H1 (cell line): Measurements from ENCODE around the gene KNOP1. TPM values are rescaled to one million over a fixed set of nuclear protein-coding genes. Genes with fewer than 3 reads are reported as not detected.

Experiments used
- CTCF ChIA-PET: fragments of 300-600 bp; sonication (Branson Sonifier 250); formaldehyde crosslinking; loops from one replicate; lab custom pipeline; 2021; ENCODE audit not compliant: partially characterized antibody; lab: Charles Lee
- POLR2A ChIA-PET: fragments of 300-600 bp; sonication (Branson Sonifier 250); formaldehyde crosslinking; loops from one replicate; lab custom pipeline; 2021; ENCODE audit warnings: inconsistent platforms; ENCODE audit not compliant: partially characterized antibody; lab: Charles Lee
- DNase-seq, 2 experiments: peaks; one replicate each; pipeline versions ENCODE4 v3.0.0 to v3.0.0-alpha.2; 2010 to 2022; ENCODE audit warnings: low spot score in 2 of 2, low read depth in 1 of 2, mixed read lengths in 1 of 2
- FAIRE-seq: peaks from 2 replicates; lab custom pipeline; 2011; peaks lifted over from hg19 to GRCh38; lab: Jason Lieb, UNC
- H2AFZ ChIP-seq: 2 replicates; pipeline ENCODE4 v1.8.1; 2012; ENCODE audit warnings: low read length, inconsistent platforms
- H2AK5ac ChIP-seq: 2 replicates; pipeline ENCODE4 v1.6.1; 2013; ENCODE audit warnings: low read depth, low read length
- H2BK120ac ChIP-seq: replicated peaks from 2 replicates; pipeline ENCODE3; 2013; ENCODE audit warnings: low read depth, low read length, inconsistent platforms
- H2BK12ac ChIP-seq: 2 replicates; pipeline ENCODE4 v1.6.1; 2013; ENCODE audit warnings: low read depth, low read length
- H2BK15ac ChIP-seq: 2 replicates; pipeline ENCODE4 v1.6.1; 2013; ENCODE audit warnings: low read length
- H2BK20ac ChIP-seq: 2 replicates; pipeline ENCODE4 v1.6.1; 2013; ENCODE audit warnings: low read length
- H2BK5ac ChIP-seq: 2 replicates; pipeline ENCODE4 v1.6.1; 2013; ENCODE audit warnings: low read depth, low read length
- H3K14ac ChIP-seq: 2 replicates; pipeline ENCODE4 v1.6.1; 2013; ENCODE audit warnings: inconsistent platforms; ENCODE audit not compliant: insufficient read length
- H3K18ac ChIP-seq: 2 replicates; pipeline ENCODE4 v1.6.1; 2013; ENCODE audit warnings: low read length; ENCODE audit errors: extremely low read depth
- H3K23ac ChIP-seq: 2 replicates; pipeline ENCODE4 v1.6.1; 2013; ENCODE audit warnings: inconsistent platforms; ENCODE audit not compliant: insufficient read length
- H3K23me2 ChIP-seq: 2 replicates; pipeline ENCODE4 v1.6.1; 2013; ENCODE audit warnings: low read depth, low read length
- H3K27ac ChIP-seq: 2 replicates; pipeline ENCODE4 v1.6.1; 2011; ENCODE audit warnings: low read depth, low read length, inconsistent platforms
- H3K27me3 ChIP-seq, 4 experiments: replicated peaks in 1 of 4; 1 replicate in 1 of 4; 2 replicates in 3 of 4; pipeline versions ENCODE4 v1.6.1 to v1.8.1; 2011 to 2013; ENCODE audit warnings: low read length in 3 of 4, mild to moderate bottlenecking in 3 of 4, inconsistent platforms in 2 of 4, mixed read lengths in 2 of 4, moderate library complexity in 1 of 4; ENCODE audit not compliant: control insufficient read depth in 3 of 4, insufficient read depth in 3 of 4; ENCODE audit errors: extremely low read depth in 1 of 4
- H3K36me3 ChIP-seq, 4 experiments: 2 replicates each; pipeline versions ENCODE4 v1.6.1 to v1.8.1; 2011 to 2013; ENCODE audit warnings: mild to moderate bottlenecking in 4 of 4, low read length in 3 of 4, moderate library complexity in 2 of 4, control low read depth in 1 of 4, inconsistent platforms in 1 of 4; ENCODE audit not compliant: insufficient read depth in 4 of 4, control insufficient read depth in 2 of 4
- H3K4ac ChIP-seq: replicated peaks from 2 replicates; pipeline ENCODE3; 2013; ENCODE audit warnings: low read length, low read depth, mixed read lengths, inconsistent platforms; ENCODE audit not compliant: insufficient read length
- H3K4me1 ChIP-seq, 4 experiments: replicated peaks in 1 of 4; 1 replicate in 1 of 4; 2 replicates in 3 of 4; pipeline versions ENCODE4 v1.6.1 to v1.8.1; 2011 to 2013; ENCODE audit warnings: low read length in 3 of 4, inconsistent platforms in 2 of 4, mixed read lengths in 1 of 4; ENCODE audit not compliant: insufficient read depth in 4 of 4, control insufficient read depth in 3 of 4
- H3K4me2 ChIP-seq, 2 experiments: 2 replicates each; pipeline versions ENCODE4 v1.6.1 to v1.8.1; 2011 to 2013; ENCODE audit warnings: low read depth in 2 of 2, low read length in 2 of 2, control low read depth in 1 of 2, inconsistent platforms in 1 of 2, mild to moderate bottlenecking in 1 of 2; ENCODE audit not compliant: insufficient read depth in 1 of 2
- H3K4me3 ChIP-seq, 4 experiments: fragments of 200-600, 300-600 bp in 1 of 4; sonication (generic), shearing (Covaris generic), sonication (Bioruptor Twin) in 1 of 4; 2 replicates each; pipeline versions ENCODE4 v1.5.1 to v1.8.1; 2011 to 2016; ENCODE audit warnings: low read length in 4 of 4, low read depth in 3 of 4, control low read depth in 2 of 4, inconsistent platforms in 2 of 4, mild to moderate bottlenecking in 2 of 4, mixed read lengths in 1 of 4, moderate library complexity in 1 of 4; ENCODE audit not compliant: insufficient read depth in 2 of 4; ENCODE audit errors: extremely low read depth in 1 of 4
- H3K56ac ChIP-seq: replicated peaks from 2 replicates; pipeline ENCODE3; 2013; ENCODE audit warnings: low read depth, mild to moderate bottlenecking, mixed read lengths, low read length, inconsistent platforms; ENCODE audit not compliant: insufficient read length
- H3K79me1 ChIP-seq: 2 replicates; pipeline ENCODE4 v1.6.1; 2013; ENCODE audit warnings: low read depth, low read length, control low read depth
- H3K79me2 ChIP-seq, 2 experiments: 2 replicates each; pipeline versions ENCODE4 v1.6.1 to v1.8.1; 2012 to 2013; ENCODE audit warnings: low read length in 2 of 2, mild to moderate bottlenecking in 2 of 2, inconsistent platforms in 1 of 2; ENCODE audit not compliant: insufficient read depth in 2 of 2, control insufficient read depth in 1 of 2
- H3K9ac ChIP-seq, 4 experiments: replicated peaks in 1 of 4; 1 replicate in 1 of 4; 2 replicates in 3 of 4; pipeline versions ENCODE4 v1.6.1 to v1.8.1; 2011 to 2013; ENCODE audit warnings: low read depth in 3 of 4, low read length in 3 of 4, control low read depth in 2 of 4, mild to moderate bottlenecking in 2 of 4, moderate library complexity in 2 of 4, inconsistent platforms in 1 of 4; ENCODE audit errors: extremely low read depth in 1 of 4
- H3K9me3 ChIP-seq, 2 experiments: 2 replicates each; pipeline versions ENCODE4 v1.6.1 to v1.8.1; 2012 to 2013; ENCODE audit warnings: mild to moderate bottlenecking in 2 of 2, moderate library complexity in 2 of 2, control low read depth in 1 of 2, inconsistent platforms in 1 of 2, low read depth in 1 of 2, low read length in 1 of 2, mixed read lengths in 1 of 2; ENCODE audit not compliant: insufficient read depth in 2 of 2
- H4K20me1 ChIP-seq, 2 experiments: replicated peaks in 1 of 2; 2 replicates each; pipeline versions ENCODE3 to v1.8.1; 2011 to 2013; ENCODE audit warnings: inconsistent platforms in 2 of 2, low read length in 2 of 2, mild to moderate bottlenecking in 1 of 2; ENCODE audit not compliant: insufficient read depth in 2 of 2, control insufficient read depth in 1 of 2
- H4K5ac ChIP-seq: 2 replicates; pipeline ENCODE4 v1.6.1; 2013; ENCODE audit warnings: low read length, low read depth, mixed read lengths, inconsistent platforms; ENCODE audit not compliant: insufficient read length
- H4K8ac ChIP-seq: 2 replicates; pipeline ENCODE4 v1.8.0; 2013; ENCODE audit warnings: mild to moderate bottlenecking, moderate library complexity, low read length, inconsistent platforms; ENCODE audit not compliant: insufficient read depth; ENCODE audit errors: extremely low read depth
- H4K91ac ChIP-seq: replicated peaks from 2 replicates; pipeline ENCODE3; 2013; ENCODE audit warnings: low read length, mixed read lengths, inconsistent platforms; ENCODE audit not compliant: insufficient read length
- ASH2L ChIP-seq: fragments of 200-600, 300-600 bp; sonication (generic); IDR thresholded peaks from one replicate; pipeline ENCODE4 v1.7.1; 2017; ENCODE audit warnings: low read length
- BACH1 ChIP-seq: IDR thresholded peaks from 2 replicates; pipeline ENCODE4 v1.6.1; 2012; ENCODE audit warnings: low read length, improper control_type of control experiment
- CTCF ChIP-seq, 3 experiments: IDR thresholded peaks; 1 replicate in 2 of 3; 2 replicates in 1 of 3; pipeline versions ENCODE4 v1.5.1 to v1.6.1; 2011; ENCODE audit warnings: low read length in 3 of 3, mild to moderate bottlenecking in 3 of 3, inconsistent platforms in 2 of 3, low read depth in 1 of 3, moderate library complexity in 1 of 3; ENCODE audit not compliant: insufficient read depth in 1 of 3; ENCODE audit errors: control extremely low read depth in 1 of 3
- MAFK ChIP-seq: IDR thresholded peaks from 2 replicates; pipeline ENCODE4 v1.6.1; 2012; ENCODE audit warnings: low read depth, mild to moderate bottlenecking, improper control_type of control experiment, low read length
- MAX ChIP-seq: IDR thresholded peaks from 2 replicates; pipeline ENCODE4 v1.6.1; 2012; ENCODE audit warnings: inconsistent platforms
- RFX5 ChIP-seq: IDR thresholded peaks from 2 replicates; pipeline ENCODE4 v1.6.1; 2011; ENCODE audit warnings: low read depth, low read length, improper control_type of control experiment, borderline replicate concordance
- RNF2 ChIP-seq: fragments of 200-900, 300-1000 bp; sonication (generic); IDR thresholded peaks from 2 replicates; pipeline ENCODE4 v1.7.1; 2016; ENCODE audit warnings: borderline replicate concordance, low read depth, mild to moderate bottlenecking, antibody characterized with exemption, low read length; ENCODE audit not compliant: poor library complexity, severe bottlenecking; ENCODE audit errors: missing control alignments
- SIN3A ChIP-seq, 2 experiments: IDR thresholded peaks in 1 of 2; conservative IDR thresholded peaks in 1 of 2; 2 replicates each; pipeline ENCODE4 v1.6.1; 2011 to 2012; ENCODE audit warnings: low read length in 2 of 2, improper control_type of control experiment in 1 of 2, low read depth in 1 of 2, mild to moderate bottlenecking in 1 of 2
- SP1 ChIP-seq: IDR thresholded peaks from 2 replicates; pipeline ENCODE4 v1.6.1; 2011; ENCODE audit warnings: low read depth, low read length
- SP2 ChIP-seq: IDR thresholded peaks from 2 replicates; pipeline ENCODE4 v1.6.1; 2012; ENCODE audit warnings: mild to moderate bottlenecking, low read length, inconsistent platforms
- WGBS, 2 experiments: shearing (Covaris generic) in 1 of 2; methylation state at CpG; one replicate each; pipeline versions ENCODE4 v1.1.6 to v1.1.7; 2013 to 2015; ENCODE audit warnings: low lambda C conversion rate in 2 of 2, mixed read lengths in 2 of 2, inconsistent platforms in 1 of 2, low coverage in 1 of 2, missing lambda C conversion rate in 1 of 2; ENCODE audit not compliant: insufficient replicate concordance in 2 of 2, insufficient coverage in 1 of 2, insufficient read length in 1 of 2; ENCODE audit errors: extremely low coverage in 1 of 2, missing lambda C conversion rate in 1 of 2; 5-methylcytosine and 5-hydroxymethylcytosine counted together
- polyA plus RNA-seq, 7 experiments: library from polyadenylated mRNA; depleted of rRNA in 3 of 7; stranded (reverse) in 5 of 7; unstranded in 2 of 7; fragments of >200 nt in 5 of 7; fragments of 200-250 nt in 2 of 7; gene quantifications; 1 replicate in 5 of 7; 2 replicates in 1 of 7; 4 replicates in 1 of 7; pipeline versions ENCODE4 v1.2.1 to v1.2.3, GENCODE V29; 2011 to 2013; ENCODE audit warnings: missing spikeins in 2 of 7, mixed read lengths in 2 of 7
- total RNA-seq: library from RNA; stranded (reverse); fragmentation: NEBNext Ultra II Directional; extraction: Animal tissue kit (Norgen Biotek cat#: 25700); gene quantifications from 2 replicates; pipeline ENCODE4 v1.2.1, GENCODE V29; 2021

The KNOP1 gene
- total and polyA plus RNA-seq, 2 of the 8 experiments (the other 6 are each of a cell fraction or from before 2014, with no cell fraction given), result 21.6 to 87.9 TPM

GRCh38 chr16:19700319-19700781, 17.7 kb downstream of the KNOP1 start:
- Histone ChIP-seq H3K4ac (no peak overlapping the region), H2AK5ac (no peak overlapping the region), H2AFZ (no peak overlapping the region), H3K79me2 (peaks cover 0 to 22% of the 10 kb centered on the region in 2 experiments; a peak in 2 of 4 replicates), H3K27me3 (no peaks in the 10 kb centered on the region), H3K23me2 (no peaks in the 10 kb centered on the region), H4K20me1 (peaks cover 10 to 12% of the 10 kb centered on the region in 2 experiments), H3K9ac (no peak overlapping the region), H3K23ac (no peak overlapping the region), H3K18ac (no peak overlapping the region), H3K4me2 (no peak overlapping the region), H2BK120ac (no peak overlapping the region), H3K4me3 (no peak overlapping the region), H3K9me3 (peaks cover 6 to 17% of the 10 kb centered on the region in 2 experiments), H2BK5ac (no peak overlapping the region), H4K91ac (no peak overlapping the region), H2BK20ac (no peak overlapping the region), H2BK15ac (no peak overlapping the region), H4K8ac (no peak overlapping the region), H3K56ac (no peak overlapping the region), H3K36me3 (peaks cover 26 to 76% (median 49%) of the 10 kb centered on the region in 4 experiments), H3K27ac (no peak overlapping the region), H4K5ac (no peak overlapping the region), H3K14ac (no peak overlapping the region), H2BK12ac (no peak overlapping the region), H3K79me1 (peaks cover 6% of the 10 kb centered on the region; the same call in 1 of the 2 replicates), H3K4me1 (no peaks in the 10 kb centered on the region)
- ChIA-PET POLR2A (interaction anchor here (0.6 to 5.2 kb wide), 13 partner anchors 9 to 729 kb away, joined by 3 to 23 read pairs (median 3); partner anchors contain the start of genes IQCK and KNOP1), CTCF (interaction anchor here (1.2 to 1.7 kb wide), 4 partner anchors 19 to 208 kb away, joined by 3 to 4 read pairs (median 4); no protein-coding TSS in a partner anchor)
- FAIRE-seq, result no peak
- 94% methylated on average over 6 of the region's 6 CpGs; no CpG with 5 or more reads in 1 of the 2 experiments for WGBS, 2 experiments
- no peak for DNase-seq
- TF ChIP-seq MAFK (no peak), SP2 (no peak), BACH1 (no peak), ASH2L (no peak), RNF2 (no peak), CTCF (IDR thresholded peaks at IDR 0.05; ENCODE audit: control extremely low read depth in 1 of 3, insufficient read depth in 1 of 3, low read depth in 1 of 3, low read length in 3 of 3) (no peak), SIN3A (conservative IDR thresholded peaks at IDR 0.05 in 1 of 2, IDR thresholded peaks at IDR 0.05 in 1 of 2; ENCODE audit: low read depth in 1 of 2, low read length in 2 of 2) (no peak), RFX5 (no peak), MAX (no peak), SP1 (no peak)
